HG02678 (cell line): Measurements from ENCODE around the gene ZEB2.

Source experiments
- ATAC-seq: cut with Tn5 transposase; IDR thresholded peaks from one replicate; pipeline ENCODE4 v1.9.1; 2021; ENCODE audit warnings: mild to moderate bottlenecking, moderate library complexity; ENCODE audit not compliant: unreplicated experiment

ZEB2 gene

DNA sequence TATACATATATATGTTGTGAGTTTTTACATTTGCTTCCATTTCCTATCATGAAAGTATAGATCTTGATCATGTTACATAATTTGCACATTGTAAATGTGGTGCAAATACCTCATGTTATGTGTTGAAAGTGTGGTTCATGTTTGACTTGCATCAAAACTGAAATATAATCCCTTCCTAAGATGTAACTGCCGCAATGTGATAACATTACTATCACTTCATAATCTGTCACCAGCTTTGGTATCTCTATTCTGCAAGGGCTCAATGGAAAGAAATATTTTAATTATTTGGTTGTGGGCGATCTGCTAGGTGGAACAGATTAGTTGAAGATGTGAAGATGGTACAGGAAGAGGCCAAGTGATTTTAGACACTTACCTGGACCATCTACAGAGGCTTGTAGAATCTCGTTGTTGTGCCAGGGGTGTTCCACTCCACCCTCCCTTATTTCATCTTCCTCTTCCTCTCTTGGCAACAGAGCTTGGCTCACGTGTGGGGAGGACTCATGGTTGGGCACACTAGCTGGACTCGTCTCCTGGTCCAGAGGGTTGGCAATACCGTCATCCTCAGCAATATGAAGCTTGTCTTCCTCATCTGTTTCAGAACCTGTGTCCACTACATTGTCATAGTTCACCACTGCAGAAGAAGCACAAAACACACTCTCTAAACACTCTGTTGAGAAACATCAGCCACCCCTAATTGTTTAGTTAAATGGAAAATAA, 90.4 kb downstream of the ZEB2 start:
- ATAC-seq: no peak

DNA sequence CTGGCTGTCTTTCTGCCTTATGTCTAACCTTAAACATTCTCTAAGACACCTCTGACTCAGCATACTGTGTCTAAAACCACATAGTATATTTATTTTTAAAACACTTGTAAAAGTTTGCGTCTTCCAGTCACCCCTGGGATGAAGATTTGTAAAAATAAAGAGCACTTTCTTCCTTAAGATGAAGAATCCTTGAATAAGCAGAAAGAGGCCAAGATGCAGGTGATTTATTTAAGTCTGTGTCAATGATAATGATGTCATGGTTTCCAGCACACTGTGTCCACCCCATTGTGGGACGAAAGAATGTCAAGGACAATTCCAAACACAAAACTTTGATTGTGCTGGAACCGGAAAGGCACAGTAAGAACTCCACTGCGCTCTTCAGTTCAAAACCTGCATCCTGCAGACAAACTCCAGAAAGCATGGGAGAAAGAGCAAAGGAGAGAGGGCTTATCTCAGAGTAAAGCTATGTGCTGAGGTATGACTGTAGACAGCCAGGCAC, 92.9 kb downstream of the ZEB2 start:
- no peak for ATAC-seq

DNA sequence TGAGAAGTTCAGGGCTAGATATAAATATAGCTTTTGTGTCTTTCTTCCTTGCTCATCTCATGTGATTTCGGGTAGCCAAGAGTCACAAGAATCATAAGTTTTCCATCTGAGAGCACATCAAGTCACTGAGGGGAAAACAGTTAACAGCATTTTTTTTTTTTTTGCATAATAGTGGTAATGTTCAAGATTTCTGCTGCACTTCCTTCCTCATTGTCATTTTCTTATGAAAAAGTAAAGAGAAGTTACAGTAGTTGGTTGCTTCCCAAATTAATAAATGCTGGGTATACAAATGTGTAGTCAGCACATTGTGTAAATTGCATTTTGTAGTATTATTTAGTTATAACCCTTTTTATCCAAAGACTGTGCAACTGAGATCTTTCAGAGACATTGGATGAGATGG, 93.6 kb downstream of the ZEB2 start:
- ATAC-seq: no peak

DNA sequence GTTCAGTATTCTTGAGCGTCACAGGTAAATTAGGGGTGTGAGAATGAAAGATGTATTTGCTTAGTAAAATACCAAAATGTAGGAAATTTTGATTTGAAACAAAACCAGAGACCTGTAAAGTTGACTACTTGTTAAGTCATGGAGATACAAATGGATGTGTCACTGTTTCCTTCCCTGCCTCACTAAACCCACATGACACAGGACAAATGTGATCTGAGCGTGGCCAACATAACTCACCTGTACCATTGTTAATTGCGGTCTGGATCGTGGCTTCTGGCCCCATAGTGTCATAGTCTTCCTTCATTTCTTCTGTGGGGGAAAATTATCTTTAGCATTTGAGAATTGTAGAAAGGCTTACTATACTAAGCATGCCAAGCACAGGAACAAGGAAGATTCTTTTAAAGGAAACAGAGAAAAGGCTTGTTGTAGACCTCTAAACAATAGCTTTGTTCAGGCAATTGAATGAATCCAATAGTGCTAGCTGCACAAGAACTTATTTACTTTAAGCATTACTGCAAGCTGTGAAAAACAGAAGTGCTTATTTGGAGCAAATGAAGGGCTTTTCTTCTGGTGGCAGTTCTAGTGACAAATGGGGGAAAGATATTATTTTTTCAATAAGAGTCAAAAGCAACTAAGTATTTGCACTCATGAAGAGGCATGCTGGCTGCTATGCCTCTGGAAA, 95.2 kb downstream of the ZEB2 start:
- ATAC-seq: no peak

DNA sequence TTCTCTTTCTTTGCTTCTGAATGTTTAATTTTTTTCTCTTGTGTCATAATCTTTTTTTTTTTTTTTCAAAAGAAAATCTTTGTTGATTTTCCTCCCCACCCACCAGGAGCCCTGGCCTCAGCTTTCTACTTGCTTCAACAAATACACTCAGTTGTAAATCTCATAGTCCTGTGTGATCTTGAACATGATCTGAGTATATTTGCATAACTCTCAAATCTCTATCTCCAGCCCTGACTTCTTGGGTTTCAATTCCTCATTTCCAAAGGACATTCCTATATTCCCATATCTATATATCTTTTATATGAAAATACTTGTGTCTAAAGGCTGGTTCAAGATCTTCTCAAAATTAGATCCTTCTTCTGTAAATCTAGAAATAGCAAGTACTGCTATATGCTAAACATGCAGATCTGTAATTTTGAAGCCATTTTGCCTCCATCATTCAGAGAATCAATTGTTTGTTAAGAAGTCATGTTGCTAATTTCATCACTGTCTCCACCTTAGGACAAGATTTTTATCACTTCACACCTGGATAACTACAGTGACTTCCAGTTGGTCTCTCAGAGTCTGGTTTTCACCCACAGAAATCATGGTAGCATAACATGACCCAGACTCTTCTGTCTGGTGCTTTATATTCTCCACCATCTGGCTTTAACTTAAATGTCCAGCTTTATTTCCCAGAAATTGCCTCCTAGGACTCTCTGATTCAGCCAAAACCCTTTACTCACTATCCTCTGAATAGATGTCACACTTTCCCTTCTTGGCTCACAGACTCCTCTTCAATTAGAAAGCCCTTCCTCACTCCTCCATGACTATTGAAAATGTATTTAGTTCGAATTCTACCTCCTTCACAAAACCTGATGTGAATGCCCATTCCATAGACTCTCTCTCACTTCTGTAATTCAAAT, 98.1 kb downstream of the ZEB2 start:
- no peak for ATAC-seq

DNA sequence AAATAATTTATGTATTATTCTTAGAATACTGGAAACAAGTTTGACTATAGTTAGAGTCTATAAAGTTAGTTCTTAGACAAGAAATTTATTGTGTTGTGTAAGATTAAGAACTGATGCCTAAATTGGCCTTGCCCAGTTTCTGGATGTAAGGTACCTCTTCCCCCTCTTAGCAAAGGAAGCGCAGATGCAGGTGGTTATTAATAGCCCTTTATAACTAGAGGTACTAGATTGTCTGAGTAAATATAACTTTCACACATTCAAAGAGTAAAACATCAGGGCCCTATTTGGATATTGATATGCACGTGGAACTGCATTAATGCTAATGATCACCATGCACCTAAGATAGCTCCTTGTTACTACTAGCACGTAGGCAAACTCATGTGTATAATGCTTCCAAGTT, 100.7 kb downstream of the ZEB2 start:
- ATAC-seq: no peak

DNA sequence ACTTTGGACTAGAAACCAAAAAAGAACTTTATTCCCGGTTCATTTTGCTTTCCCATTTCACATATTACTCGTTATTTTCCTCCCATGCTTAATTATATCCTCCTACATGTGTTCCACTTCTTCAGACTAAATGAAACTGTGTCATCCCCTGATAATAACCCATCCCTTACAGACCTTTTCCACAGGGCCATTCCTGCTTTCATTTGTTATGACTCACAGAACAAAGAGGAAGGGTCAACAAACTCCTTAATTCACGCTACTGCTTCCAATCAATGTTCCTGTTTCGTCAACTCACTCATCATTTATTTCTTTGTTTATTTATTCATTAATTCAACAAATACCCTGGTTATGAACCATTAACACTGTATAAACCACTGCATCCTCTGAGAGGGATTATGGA, 104.5 kb downstream of the ZEB2 start:
- no peak for ATAC-seq

DNA sequence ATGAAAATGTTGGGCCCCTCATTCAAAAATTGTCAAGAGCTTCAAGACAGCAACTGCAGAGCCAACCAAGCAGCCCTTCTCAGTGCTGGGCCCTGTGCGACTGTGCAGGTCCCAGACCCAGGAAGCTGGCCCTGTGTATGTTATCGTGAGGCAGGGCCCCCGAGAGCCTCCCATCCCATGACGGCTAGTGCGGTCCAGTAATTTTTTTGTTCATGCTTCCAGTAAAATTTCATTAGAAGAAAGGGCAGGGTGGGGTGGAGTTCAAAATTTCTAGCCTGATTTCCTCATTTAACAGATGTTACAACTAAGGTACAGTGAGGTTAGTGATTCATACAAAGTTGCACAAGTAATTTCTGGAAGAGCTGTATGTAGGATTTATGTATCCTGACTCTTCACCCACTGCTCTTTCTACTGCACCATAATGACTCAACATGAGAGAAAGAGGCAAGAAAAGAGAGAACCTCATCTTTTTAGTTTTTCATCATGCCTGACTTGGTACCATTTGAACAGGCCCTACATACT, 105.5 kb downstream of the ZEB2 start:
- ATAC-seq: peak; percentile 66

DNA sequence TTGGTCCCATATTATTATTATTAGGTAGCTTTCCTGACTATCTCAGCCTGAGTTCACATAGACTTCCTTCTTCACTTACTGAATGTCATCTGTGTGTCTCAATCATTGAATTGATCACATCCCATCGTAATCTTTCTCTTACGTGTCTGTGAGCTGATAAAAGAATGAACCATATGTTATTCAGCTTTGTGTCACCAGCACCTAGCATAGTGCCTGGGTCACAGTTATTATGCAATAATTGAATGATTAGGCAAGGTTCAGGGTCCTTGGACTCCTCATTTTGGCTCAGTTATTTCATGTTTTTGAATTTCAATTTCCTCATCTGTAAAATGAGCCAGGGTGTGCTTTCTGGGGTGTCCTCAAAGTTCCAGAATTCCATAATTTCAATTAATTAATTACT, 107.2 kb downstream of the ZEB2 start:
- no peak for ATAC-seq

DNA sequence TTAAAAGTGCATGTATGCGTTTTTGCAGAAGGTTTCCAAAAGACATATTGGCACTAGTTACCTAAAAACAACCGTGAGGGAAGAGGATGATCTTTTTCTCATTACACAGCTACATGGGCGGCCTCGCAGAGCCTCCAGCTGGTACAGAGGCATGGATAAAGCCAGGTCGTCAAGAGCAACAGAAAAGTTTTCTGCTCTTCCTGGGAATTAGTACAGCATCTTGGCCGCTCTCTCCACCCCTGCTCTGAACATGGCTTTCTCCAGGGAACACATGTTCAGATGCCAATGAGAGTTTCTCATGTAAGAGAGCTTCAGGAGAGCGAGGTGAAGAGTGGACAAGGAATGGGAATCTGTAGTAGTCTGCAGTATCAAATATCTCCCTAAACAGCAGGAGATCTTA, 108.4 kb downstream of the ZEB2 start:
- ATAC-seq: no peak

DNA sequence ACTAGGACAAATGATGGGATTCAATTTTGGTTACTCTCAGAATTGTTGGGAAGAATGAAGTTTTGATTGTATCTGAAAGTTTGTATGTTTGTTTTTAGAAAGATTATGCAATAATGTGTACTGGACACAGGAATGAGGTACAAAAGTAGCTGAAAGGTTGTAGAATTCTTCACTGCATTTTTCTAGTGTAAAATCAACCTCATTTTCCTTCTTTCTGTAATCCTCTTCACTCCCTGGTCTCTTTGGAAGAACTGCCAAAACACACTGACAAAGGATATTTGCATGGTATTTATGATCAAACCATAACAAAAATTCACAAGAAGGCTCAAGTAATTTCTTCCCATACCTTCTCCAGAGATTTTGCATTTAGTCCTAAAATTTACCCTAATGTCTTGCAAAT, 110.7 kb downstream of the ZEB2 start:
- ATAC-seq: no peak

DNA sequence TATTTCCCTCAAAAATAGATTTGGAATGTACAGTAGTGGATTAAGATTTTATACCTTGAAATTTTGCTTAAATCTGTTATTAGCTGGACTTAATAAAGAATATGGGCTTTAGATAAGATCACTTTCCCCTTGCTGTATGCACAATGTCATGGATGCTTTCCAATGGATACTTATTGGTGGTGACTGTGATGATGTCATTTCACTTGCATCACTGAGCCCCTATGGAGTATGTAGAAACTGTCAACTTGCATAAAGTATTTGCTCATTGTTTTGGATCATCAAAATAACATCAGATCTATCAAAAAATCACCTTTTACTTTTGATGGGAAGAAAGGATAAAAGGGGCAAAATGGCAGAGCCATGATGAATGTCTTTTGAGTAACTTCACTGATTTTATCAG, 112.7 kb downstream of the ZEB2 start:
- no peak for ATAC-seq

DNA sequence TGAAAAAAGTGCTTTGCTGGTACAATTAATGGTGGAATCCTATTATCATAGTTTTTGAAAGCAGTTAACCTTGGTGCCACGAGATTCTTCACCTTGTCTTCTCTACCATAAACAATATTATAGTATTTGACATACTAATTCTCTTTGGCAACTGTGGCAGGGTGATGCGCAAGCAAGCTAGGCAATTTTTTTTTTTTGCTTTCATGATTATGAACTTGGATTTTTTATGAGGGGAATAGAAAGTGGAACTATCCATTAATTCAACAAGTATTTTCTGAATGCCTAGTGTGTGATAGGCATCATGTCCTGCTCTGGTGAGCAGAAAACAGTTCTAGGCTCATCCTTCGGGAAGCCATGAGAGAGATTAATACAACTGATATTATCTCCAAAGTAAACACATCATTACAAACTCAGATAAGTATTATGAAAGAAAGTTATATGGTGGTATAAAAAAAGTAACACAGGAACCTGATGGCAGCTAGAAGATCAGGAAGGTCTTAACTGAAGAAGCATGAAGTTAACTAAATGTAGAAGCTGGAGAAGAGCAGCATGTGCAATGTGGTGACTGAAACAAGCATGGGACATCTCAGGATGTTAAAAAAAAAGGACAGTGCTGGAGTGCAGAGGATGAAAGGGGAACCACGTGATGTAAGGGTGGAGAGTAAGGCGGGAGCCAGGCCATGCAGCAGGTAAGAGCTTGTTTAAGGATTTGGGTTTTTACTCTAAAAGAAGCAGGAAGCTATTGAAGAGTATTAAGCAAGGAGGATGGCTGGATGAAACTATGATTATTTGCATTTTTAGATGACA, 113.7 kb downstream of the ZEB2 start:
- no peak for ATAC-seq

DNA sequence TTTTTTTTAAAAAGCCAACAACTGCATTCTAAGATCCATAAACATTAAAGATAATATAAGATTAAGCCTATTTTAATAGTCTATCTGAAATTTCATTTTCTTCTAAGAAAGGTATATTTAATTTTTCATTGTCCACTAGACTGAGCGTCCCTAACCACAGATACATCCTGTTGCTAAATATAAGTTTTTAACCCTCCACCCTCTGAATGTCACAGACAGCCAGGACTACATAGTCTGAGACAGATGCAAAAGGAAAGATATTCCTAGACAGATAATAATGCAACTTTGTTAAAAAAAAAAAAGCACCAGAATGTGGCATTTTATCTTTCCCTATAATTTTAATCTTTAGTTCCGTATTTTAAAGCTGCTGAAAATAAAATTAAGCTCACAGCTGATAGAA, 114.6 kb downstream of the ZEB2 start:
- ATAC-seq: no peak

DNA sequence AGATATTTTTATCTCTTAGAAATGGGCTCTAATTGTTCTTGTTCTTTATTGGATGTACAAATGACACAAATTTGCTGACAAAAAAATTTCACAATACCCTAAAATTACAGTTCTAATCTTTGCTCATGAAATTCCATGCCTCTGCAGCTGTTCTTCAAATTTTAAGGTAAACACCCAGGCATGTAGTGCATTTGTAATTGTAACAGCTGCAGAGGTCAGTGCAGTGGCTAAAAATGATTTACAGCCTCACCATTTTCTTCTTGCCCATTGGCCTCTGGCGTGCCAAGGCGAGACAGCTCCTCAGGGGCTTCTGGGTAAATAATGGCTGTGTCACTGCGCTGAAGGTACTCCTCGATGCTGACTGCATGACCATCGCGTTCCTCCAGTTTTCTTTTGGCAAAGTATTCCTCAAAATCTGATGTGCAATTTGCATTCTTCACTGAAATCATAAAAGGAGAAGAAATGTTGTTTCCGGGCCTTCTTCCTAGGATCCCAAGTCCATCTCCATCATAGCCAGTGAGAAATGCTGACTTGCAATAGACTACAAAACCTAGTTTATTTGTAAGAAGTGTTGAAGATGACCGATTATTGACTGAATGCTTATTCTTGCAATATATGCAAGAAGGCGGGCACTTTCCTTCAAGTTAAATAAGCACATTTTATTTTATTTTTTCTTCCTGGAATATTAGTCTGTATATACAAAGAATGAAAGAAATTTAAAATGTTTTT, 115.2 kb downstream of the ZEB2 start:
- ATAC-seq: no peak

DNA sequence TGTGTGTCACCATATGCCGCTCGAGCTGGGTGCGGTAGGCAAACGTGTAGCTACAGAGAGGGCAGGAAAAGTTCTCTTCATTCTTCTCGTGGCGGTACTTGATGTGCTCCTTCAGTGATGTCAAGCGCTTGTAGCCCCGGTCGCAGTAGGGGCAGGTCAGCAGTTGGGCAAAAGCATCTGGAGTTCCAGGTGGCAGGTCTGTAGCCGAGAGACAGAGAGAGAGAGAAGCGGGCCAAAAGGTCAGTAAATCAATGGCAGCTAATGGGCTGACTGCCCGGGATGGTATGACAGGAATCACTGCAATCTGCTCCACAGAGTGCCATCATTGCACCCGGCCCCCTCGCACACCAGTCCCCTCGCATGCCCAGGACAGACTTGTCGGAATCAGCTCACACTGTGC, 116.0 kb downstream of the ZEB2 start:
- no peak for ATAC-seq

DNA sequence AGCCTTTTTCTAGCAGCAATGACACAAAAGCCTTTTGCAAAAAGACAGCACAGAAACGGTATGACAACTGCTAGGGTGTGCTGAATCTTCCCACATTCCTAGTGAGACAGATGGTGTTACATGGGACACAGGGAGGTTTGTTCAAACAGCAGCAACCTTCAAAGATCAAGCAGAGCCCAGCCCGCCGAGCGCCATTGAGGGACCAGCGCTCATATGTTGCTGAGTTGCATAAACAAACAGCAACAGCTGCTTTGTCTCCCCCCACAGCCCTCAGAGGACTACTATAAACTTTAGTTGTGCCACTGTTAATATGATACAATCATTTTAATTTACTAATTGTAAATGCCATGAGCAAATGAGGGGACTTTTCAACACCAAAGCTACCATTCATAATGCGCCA, 117.7 kb downstream of the ZEB2 start:
- ATAC-seq: no peak

DNA sequence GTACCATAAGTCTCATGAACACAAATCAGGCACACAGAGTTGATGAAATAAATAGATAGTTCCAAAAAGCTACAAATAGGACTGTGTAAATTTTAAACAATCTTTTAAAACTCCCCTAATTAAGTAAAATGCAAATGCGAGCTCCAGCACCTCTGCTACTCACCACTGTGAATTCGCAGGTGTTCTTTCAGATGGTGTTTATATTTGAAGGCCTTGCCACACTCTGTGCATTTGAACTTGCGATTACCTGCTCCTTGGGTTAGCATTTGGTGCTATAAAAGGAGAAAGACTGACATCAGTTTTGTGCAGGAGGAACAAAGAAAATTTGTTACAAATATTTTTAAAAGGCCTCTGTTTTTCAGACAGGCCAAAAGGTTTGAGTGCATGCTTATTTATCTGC, 118.9 kb downstream of the ZEB2 start:
- no peak for ATAC-seq

DNA sequence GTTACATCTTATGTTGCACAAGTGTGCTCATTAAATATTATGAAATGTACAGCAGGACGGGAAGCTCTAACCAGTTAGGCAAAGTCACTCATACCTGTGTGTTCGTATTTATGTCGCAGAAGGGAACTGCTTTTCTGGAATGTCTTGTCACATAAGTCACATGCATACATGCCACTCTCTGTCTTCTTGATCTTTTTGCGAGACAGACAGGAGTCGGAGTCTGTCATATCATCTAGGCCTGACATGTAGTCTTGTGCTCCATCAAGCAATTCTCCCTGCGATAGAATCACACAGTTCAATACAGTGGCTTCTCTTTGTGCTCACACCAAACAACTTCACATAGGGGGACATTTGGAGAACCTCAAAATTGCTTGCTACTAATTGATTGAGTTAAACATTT, 123.6 kb downstream of the ZEB2 start:
- no peak for ATAC-seq
